IMR-90 (cell line): ENCODE measurements around the gene PEX14. TPM values are rescaled to one million over a fixed set of nuclear protein-coding genes. Genes with fewer than 3 reads are reported as not detected.

Experiments
- ATAC-seq: fragments of 200-7000 bp; cut with Tn5 transposase; 2 replicates; pipeline ENCODE4 v1.9.1; 2020; ENCODE audit warnings: low read depth, mild to moderate bottlenecking, moderate library complexity
- BruUV-seq: library from RNA; stranded (reverse); fragments of 400-500 nt; replicated peaks from 2 replicates; lab custom pipeline; 2021; lab: Mats Ljungman, UMichigan
- CTCF ChIA-PET: fragments of 300-600 bp; formaldehyde crosslinking; extraction: SDS; loops from one replicate; lab custom pipeline; 2021; ENCODE audit warnings: antibody characterized with exemption; lab: Yijun Ruan, JAX
- POLR2A ChIA-PET: fragments of 300-600 bp; sonication (Branson Sonifier 250); formaldehyde crosslinking; loops from one replicate; lab custom pipeline; 2022; ENCODE audit warnings: antibody characterized with exemption; ENCODE audit not compliant: unreplicated experiment; lab: Charles Lee
- DNase-seq: peaks from one replicate; pipeline ENCODE4 v3.0.0; 2013
- H2AFZ ChIP-seq: replicated peaks from 2 replicates; pipeline ENCODE3; 2013; ENCODE audit warnings: low read length, mild to moderate bottlenecking; ENCODE audit not compliant: poor library complexity
- H2AK5ac ChIP-seq: 2 replicates; pipeline ENCODE4 v1.6.1; 2013; ENCODE audit warnings: low read depth, low read length, inconsistent platforms
- H2AK9ac ChIP-seq: replicated peaks from 2 replicates; pipeline ENCODE3; 2013; ENCODE audit warnings: mild to moderate bottlenecking, low read depth, low read length, moderate library complexity; ENCODE audit not compliant: poor library complexity
- H2BK120ac ChIP-seq: 2 replicates; pipeline ENCODE4 v1.6.1; 2013; ENCODE audit warnings: low read depth, low read length, inconsistent platforms
- H2BK15ac ChIP-seq: 3 replicates; pipeline ENCODE4 v1.6.1; 2013; ENCODE audit warnings: low read depth, low read length, inconsistent platforms
- H2BK20ac ChIP-seq: 2 replicates; pipeline ENCODE4 v1.6.1; 2013; ENCODE audit warnings: low read depth, mild to moderate bottlenecking, inconsistent platforms, low read length, moderate library complexity
- H2BK5ac ChIP-seq: 2 replicates; pipeline ENCODE4 v1.6.1; 2013; ENCODE audit warnings: mild to moderate bottlenecking, low read depth, low read length, inconsistent platforms; ENCODE audit not compliant: poor library complexity, severe bottlenecking
- H3K14ac ChIP-seq: replicated peaks from 2 replicates; pipeline ENCODE4 v1.6.1; 2013; ENCODE audit warnings: low read depth, low read length, inconsistent platforms
- H3K18ac ChIP-seq: 2 replicates; pipeline ENCODE4 v1.6.1; 2013; ENCODE audit warnings: low read depth, low read length, control low read depth
- H3K23ac ChIP-seq: 2 replicates; pipeline ENCODE4 v1.6.1; 2013; ENCODE audit warnings: low read depth, low read length, inconsistent platforms
- H3K27ac ChIP-seq: 2 replicates; pipeline ENCODE4 v1.5.1; 2013; ENCODE audit warnings: mild to moderate bottlenecking, control low read depth, low read length; ENCODE audit not compliant: insufficient read depth
- H3K27me3 ChIP-seq: 2 replicates; pipeline ENCODE4 v1.6.1; 2013; ENCODE audit warnings: low read length; ENCODE audit not compliant: control insufficient read depth, insufficient read depth
- H3K36me3 ChIP-seq: 2 replicates; pipeline ENCODE4 v1.6.1; 2013; ENCODE audit warnings: low read length, mixed read lengths; ENCODE audit not compliant: control insufficient read depth, insufficient read depth
- H3K4ac ChIP-seq: 2 replicates; pipeline ENCODE4 v1.6.1; 2013; ENCODE audit warnings: low read depth, low read length, inconsistent platforms
- H3K4me1 ChIP-seq: 2 replicates; pipeline ENCODE4 v1.6.1; 2013; ENCODE audit warnings: low read length, mixed read lengths; ENCODE audit not compliant: control insufficient read depth, insufficient read depth
- H3K4me2 ChIP-seq: 2 replicates; pipeline ENCODE4 v1.6.1; 2013; ENCODE audit warnings: low read depth, mild to moderate bottlenecking, control low read depth, low read length, moderate library complexity
- H3K4me3 ChIP-seq: 2 replicates; pipeline ENCODE4 v1.5.1; 2013; ENCODE audit warnings: low read depth, mild to moderate bottlenecking, control low read depth, low read length, moderate library complexity; ENCODE audit not compliant: insufficient read depth
- H3K56ac ChIP-seq: 2 replicates; pipeline ENCODE4 v1.6.1; 2013; ENCODE audit warnings: low read length, inconsistent platforms; ENCODE audit not compliant: insufficient read depth; ENCODE audit errors: extremely low read depth
- H3K79me1 ChIP-seq, 2 experiments: 2 replicates each; pipeline ENCODE4 v1.6.1; 2013; ENCODE audit warnings: low read length in 2 of 2, inconsistent platforms in 1 of 2, low read depth in 1 of 2
- H3K9ac ChIP-seq: 2 replicates; pipeline ENCODE4 v1.6.1; 2013; ENCODE audit warnings: low read depth, low read length, control low read depth
- H3K9me1 ChIP-seq: 2 replicates; pipeline ENCODE4 v1.6.1; 2013; ENCODE audit warnings: low read length, inconsistent platforms; ENCODE audit not compliant: insufficient read depth
- H3K9me3 ChIP-seq: 2 replicates; pipeline ENCODE4 v1.6.1; 2013; ENCODE audit warnings: low read length; ENCODE audit not compliant: control insufficient read depth, insufficient read depth
- H4K20me1 ChIP-seq: 2 replicates; pipeline ENCODE4 v1.6.1; 2013; ENCODE audit warnings: low read length, inconsistent platforms; ENCODE audit not compliant: insufficient read depth
- H4K5ac ChIP-seq: 2 replicates; pipeline ENCODE4 v1.6.1; 2013; ENCODE audit warnings: mild to moderate bottlenecking, low read depth, low read length, control low read depth
- H4K8ac ChIP-seq, 2 experiments: 2 replicates each; pipeline ENCODE4 v1.6.1; 2013; ENCODE audit warnings: low read depth in 2 of 2, low read length in 2 of 2, control low read depth in 1 of 2, inconsistent platforms in 1 of 2
- H4K91ac ChIP-seq: 2 replicates; pipeline ENCODE4 v1.6.1; 2013; ENCODE audit warnings: low read depth, low read length, inconsistent platforms; ENCODE audit not compliant: insufficient read depth
- CEBPB ChIP-seq: IDR thresholded peaks from 2 replicates; pipeline ENCODE4 v1.6.1; 2012; ENCODE audit warnings: low read depth, low read length, improper control_type of control experiment
- MAFK ChIP-seq: IDR thresholded peaks from 2 replicates; pipeline ENCODE4 v1.6.1; 2012; ENCODE audit warnings: low read depth, low read length, improper control_type of control experiment
- WGBS, 2 experiments: methylation state at CpG; one replicate each; pipeline versions ENCODE4 v1.1.5 to v1.1.7; 2013; ENCODE audit warnings: missing lambda C conversion rate in 2 of 2; ENCODE audit not compliant: insufficient read length in 1 of 2; ENCODE audit errors: extremely low coverage in 2 of 2; 5-methylcytosine and 5-hydroxymethylcytosine counted together
- dilution Hi-C: fragments of 300-500 bp; cut with HindIII; formaldehyde crosslinking; loops from one replicate; pipeline ENCODE4 v1.14.3; 2018; ENCODE audit warnings: low sequenced_read_pairs; ENCODE audit not compliant: unreplicated experiment
- in situ Hi-C: fragments of 300-500 bp; cut with MboI; formaldehyde crosslinking; loops from 3 replicates; pipeline ENCODE4 v1.14.3; 2019; ENCODE audit warnings: low sequenced_read_pairs, inconsistent platforms, mixed read lengths
- intact Hi-C: fragments of 100-400 bp; cut with micrococcal nuclease; formaldehyde crosslinking; loops from 2 replicates; pipeline ENCODE4 v1.10.0; 2022
- polyA plus RNA-seq, 3 experiments: library from polyadenylated mRNA; depleted of rRNA; stranded (reverse); fragments of >200 nt; gene quantifications; 2 replicates each; pipeline ENCODE4 v1.2.3, GENCODE V29; 2012; ENCODE audit warnings: low replicate concordance in 1 of 3
- total RNA-seq: library from RNA; depleted of rRNA; stranded (reverse); fragments of >200 nt; gene quantifications from 2 replicates; pipeline ENCODE4 v1.2.3, GENCODE V29; 2012

Gene PEX14
- total and polyA plus RNA-seq, 2 of the 4 experiments (the other 2 are of a cell fraction) = 9.5 to 22.5 TPM

- Histone ChIP-seq H3K23ac (no peak overlapping the region), H4K91ac (no peak overlapping the region), H3K4me3 (no peak overlapping the region), H2BK120ac (no peak overlapping the region), H3K56ac (no peak overlapping the region), H2AK5ac (no peak overlapping the region), H2BK15ac (no peak overlapping the region), H3K27me3 (no peaks in the 10 kb centered on the region), H4K5ac (no peak overlapping the region), H3K4me1 (peaks cover 8% of the 10 kb centered on the region), H4K8ac (no peak overlapping the region), H3K27ac (no peak overlapping the region), H3K4ac (no peak overlapping the region), H3K14ac (no peak overlapping the region), H3K79me1 (peaks cover 29 to 30% of the 10 kb centered on the region in 2 experiments), H3K36me3 (peaks cover 12% of the 10 kb centered on the region), H3K18ac (no peak overlapping the region), H3K9me1 (no peaks in the 10 kb centered on the region; the same call in 1 of the 2 replicates), H2BK5ac (no peak overlapping the region), H3K9me3 (no peaks in the 10 kb centered on the region), H2BK20ac (no peak overlapping the region), H2AK9ac (no peak overlapping the region), H3K4me2 (no peak overlapping the region), H4K20me1 (no peaks in the 10 kb centered on the region), H2AFZ (no peak overlapping the region), H3K9ac (no peak overlapping the region)
- TF ChIP-seq CEBPB (peak; percentile 88), MAFK (no peak)
- BruUV-seq = no TSS peak
- CTCF ChIA-PET = interaction anchor here (0.6 kb wide), 1 partner anchor 266 kb away, joined by 3 read pairs; no protein-coding TSS in a partner anchor
- DNase-seq (peak; percentile 16), ATAC-seq (no peak; the same call in 1 of the 2 replicates)
- in situ Hi-C loops = no loop called here
- POLR2A ChIA-PET = interaction anchor here (0.7 kb wide), 1 partner anchor 343 kb away, joined by 3 read pairs; no protein-coding TSS in a partner anchor
- WGBS, 2 experiments = 83% methylated on average over 1 of the region's 15 CpGs; no CpG with 5 or more reads in 1 of the 2 experiments
- dilution Hi-C loops = no loop called here
- intact Hi-C loops = loop anchor here (10.0 kb wide), 1 partner anchor 258 kb away; the partner anchor contains the start of gene CASZ1
Measured at GRCh38 chr1:10537082-10537766, 62.5 kb downstream of the PEX14 start.
